H1 (cell line): ENCODE measurements around the gene RXFP4. TPM values are rescaled to one million over a fixed set of nuclear protein-coding genes. Genes with fewer than 3 reads are reported as not detected.

Source experiments
- ASH2L ChIP-seq: fragments of 200-600, 300-600 bp; sonication (generic); IDR thresholded peaks from one replicate; pipeline ENCODE4 v1.7.1; 2017; ENCODE audit warnings: low read length
- BRCA1 ChIP-seq: IDR thresholded peaks from 2 replicates; pipeline ENCODE4 v1.6.1; 2012; ENCODE audit warnings: low read depth, low read length, improper control_type of control experiment
- NANOG ChIP-seq: IDR thresholded peaks from 2 replicates; pipeline ENCODE4 v1.6.1; 2011; ENCODE audit warnings: low read length, low read depth, mild to moderate bottlenecking, inconsistent platforms; ENCODE audit not compliant: insufficient read depth, poor library complexity, severe bottlenecking
- TAF1 ChIP-seq: IDR thresholded peaks from 2 replicates; pipeline ENCODE4 v1.6.1; 2011; ENCODE audit warnings: mild to moderate bottlenecking, low read depth, low read length
- polyA plus RNA-seq, 7 experiments: library from polyadenylated mRNA; depleted of rRNA in 3 of 7; stranded (reverse) in 5 of 7; unstranded in 2 of 7; fragments of >200 nt in 5 of 7; fragments of 200-250 nt in 2 of 7; gene quantifications; 1 replicate in 5 of 7; 2 replicates in 1 of 7; 4 replicates in 1 of 7; pipeline versions ENCODE4 v1.2.1 to v1.2.3, GENCODE V29; 2011 to 2013; ENCODE audit warnings: missing spikeins in 2 of 7, mixed read lengths in 2 of 7
- total RNA-seq: library from RNA; stranded (reverse); fragmentation: NEBNext Ultra II Directional; extraction: Animal tissue kit (Norgen Biotek cat#: 25700); gene quantifications from 2 replicates; pipeline ENCODE4 v1.2.1, GENCODE V29; 2021
- TF ChIP-seq, protein P1 (sequence below): IDR thresholded peaks from 2 replicates; pipeline ENCODE4 v1.6.1; 2012; ENCODE audit warnings: inconsistent platforms

RXFP4 gene
- total and polyA plus RNA-seq, 2 of the 8 experiments (the other 6 are each of a cell fraction or from before 2014, with no cell fraction given): not detected

DNA sequence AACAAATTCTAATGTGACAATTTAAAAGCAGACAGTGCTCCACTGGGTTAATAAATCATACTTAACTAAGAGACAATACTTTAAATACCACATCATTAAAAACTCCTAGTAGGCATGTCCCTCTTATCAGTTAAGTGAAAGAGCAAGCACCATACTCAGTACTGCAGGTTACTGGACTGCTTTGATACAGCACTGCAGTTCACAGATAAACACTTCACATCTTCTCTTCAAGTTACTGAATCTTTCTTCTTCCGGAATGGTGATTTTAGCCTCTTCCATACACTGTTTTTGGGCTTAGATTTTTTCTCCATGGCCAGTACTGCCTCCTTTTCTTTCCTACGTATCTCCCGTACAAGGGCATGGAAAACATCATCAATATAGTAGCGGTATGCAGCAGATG lies 41.3 kb upstream of the RXFP4 start (continued):
- TF ChIP-seq, protein P1, sequence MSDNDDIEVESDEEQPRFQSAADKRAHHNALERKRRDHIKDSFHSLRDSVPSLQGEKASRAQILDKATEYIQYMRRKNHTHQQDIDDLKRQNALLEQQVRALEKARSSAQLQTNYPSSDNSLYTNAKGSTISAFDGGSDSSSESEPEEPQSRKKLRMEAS: no peak
- TF ChIP-seq TAF1 (no peak), BRCA1 (no peak), ASH2L (no peak), NANOG (no peak)
